IPS-11a (cell line): ENCODE measurements around the gene LPP.

Source experiments
- H3K4me3 ChIP-seq: one replicate; pipeline ENCODE4 v1.5.1; 2013; ENCODE audit warnings: low read depth, low read length, control low read depth

The LPP gene

GRCh38 chr3:188135271-188135670 lies 18.7 kb upstream of the LPP start:
- H3K4me3 ChIP-seq = no peak overlapping the region

- no peak overlapping the region for H3K4me3 ChIP-seq
Observed at GRCh38 chr3:188137051-188137450, 16.9 kb upstream of the LPP start.

- H3K4me3 ChIP-seq = no peak overlapping the region
Observed at GRCh38 chr3:188139466-188139865, 14.5 kb upstream of the LPP start.

DNA sequence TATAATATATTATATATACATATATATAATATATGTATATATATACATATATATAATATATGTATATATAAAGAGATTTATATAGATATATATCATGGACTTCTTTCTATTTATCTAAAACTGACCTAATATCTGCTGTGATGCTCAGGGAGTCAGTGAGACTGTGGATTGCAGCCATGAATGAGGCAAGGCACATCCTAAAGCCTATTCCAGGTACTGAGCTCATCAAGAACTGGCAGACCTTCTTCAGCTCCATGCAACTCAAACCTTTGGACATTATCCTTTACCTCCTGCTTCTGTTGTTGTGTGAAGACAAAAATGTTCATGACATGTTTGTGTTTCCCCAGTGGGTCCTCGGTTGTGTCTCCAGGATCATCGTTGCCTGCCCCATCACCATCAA lies 7.7 kb upstream of the LPP start:
- no peak overlapping the region for H3K4me3 ChIP-seq

DNA sequence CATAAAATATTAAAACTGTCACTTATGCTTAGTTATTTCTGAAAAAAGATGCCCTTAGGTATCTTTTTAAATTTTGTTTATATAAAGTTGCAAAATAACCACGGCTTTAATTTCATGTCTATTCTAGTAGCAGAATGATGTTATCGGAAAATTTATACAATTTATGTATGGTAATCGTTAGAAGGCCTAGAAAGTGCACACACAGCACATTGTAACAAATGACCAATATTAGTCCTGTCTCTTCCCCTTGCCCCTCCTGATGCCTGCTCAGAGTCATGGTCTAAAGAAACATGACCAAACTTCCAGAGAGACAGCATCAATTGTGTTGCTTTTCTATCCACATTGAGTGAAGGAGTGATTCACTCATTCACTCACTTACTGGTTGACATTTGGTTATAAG lies 6.2 kb upstream of the LPP start:
- no peak overlapping the region for H3K4me3 ChIP-seq

- H3K4me3 ChIP-seq = no peak overlapping the region
Observed at GRCh38 chr3:188148318-188148717, 5.6 kb upstream of the LPP start.

DNA sequence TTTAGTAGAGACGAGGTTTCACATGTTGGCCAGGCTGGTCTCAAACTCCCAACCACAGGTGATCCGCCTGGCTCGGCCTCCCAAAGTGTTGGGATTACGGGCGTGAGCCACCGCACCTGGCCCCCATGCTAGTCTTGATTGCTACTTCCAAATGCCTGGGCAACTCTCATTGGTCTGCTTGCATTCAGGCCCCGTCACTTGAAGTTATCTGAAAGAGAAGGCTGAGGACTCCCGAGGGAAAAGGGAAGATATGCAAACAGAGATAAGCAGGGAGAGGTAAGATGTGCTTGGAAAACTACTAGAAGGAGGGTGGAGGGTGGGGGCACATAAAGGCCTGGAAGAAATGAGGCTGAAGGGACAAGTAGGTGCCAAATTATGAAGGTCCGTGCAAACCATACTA lies 4.4 kb upstream of the LPP start:
- no peak overlapping the region for H3K4me3 ChIP-seq

- H3K4me3 ChIP-seq = no peak overlapping the region
Observed at GRCh38 chr3:188150982-188151381, 3.0 kb upstream of the LPP start.

DNA sequence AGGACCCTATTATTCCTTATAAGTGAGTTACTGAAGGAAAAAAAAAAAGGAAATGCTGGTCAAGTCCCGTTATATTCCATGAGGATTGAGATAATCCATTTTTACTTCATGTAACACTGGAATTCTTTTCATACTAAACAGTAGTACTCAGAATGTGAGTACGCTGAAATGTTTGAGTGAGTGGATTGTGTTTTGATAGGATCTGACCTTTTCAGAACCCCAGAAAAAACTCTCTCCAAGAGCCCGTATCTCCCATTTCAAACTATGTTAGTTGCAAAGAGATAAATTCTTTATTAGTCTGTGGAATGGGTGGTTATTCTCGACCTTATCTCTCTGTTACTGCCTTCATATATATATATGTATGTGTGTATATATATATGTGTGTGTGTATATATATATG lies 2.5 kb upstream of the LPP start:
- no peak overlapping the region for H3K4me3 ChIP-seq

DNA sequence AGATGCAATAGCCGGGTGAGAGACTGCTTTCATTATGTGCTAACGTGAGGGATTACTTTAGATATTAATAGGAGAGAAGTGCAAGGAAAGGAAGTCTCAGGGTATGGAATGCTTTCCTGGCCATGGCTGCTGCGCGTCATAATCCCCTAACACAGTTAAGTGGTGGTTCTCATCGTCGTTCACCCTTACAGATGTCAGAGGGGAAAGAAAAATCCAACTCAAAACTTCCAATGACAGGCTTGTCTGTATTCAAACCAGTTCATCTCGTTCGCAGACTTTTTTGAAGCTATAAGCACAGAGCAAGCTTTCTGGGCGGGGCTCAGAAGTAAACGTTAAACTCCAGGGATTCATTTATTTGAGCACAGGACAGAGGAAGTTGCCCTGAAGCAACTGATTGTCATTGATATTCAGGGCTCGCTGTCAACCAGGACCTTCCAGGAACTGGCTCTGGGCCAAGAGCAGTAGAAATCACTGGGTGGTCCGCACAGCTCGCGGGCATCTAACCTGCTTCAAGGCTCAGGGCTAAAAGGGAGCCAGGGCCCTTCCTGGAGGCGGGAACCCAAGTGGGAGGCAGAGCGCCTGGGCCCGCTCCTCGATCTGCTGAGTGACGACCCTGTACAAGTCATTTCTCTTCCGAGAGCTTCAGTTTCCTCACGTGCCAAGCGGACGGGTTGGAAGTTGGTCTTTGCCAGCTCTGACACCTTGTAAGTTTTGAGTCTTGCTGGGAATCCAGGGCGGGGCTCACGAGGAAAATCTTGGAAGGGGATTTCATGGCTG lies 1.1 kb upstream of the LPP start:
- peak overlapping the region; percentile 52 for H3K4me3 ChIP-seq

GRCh38 chr3:188153437-188154013 lies 432 bp upstream of the LPP start:
- peak overlapping the region; percentile 52 for H3K4me3 ChIP-seq

DNA sequence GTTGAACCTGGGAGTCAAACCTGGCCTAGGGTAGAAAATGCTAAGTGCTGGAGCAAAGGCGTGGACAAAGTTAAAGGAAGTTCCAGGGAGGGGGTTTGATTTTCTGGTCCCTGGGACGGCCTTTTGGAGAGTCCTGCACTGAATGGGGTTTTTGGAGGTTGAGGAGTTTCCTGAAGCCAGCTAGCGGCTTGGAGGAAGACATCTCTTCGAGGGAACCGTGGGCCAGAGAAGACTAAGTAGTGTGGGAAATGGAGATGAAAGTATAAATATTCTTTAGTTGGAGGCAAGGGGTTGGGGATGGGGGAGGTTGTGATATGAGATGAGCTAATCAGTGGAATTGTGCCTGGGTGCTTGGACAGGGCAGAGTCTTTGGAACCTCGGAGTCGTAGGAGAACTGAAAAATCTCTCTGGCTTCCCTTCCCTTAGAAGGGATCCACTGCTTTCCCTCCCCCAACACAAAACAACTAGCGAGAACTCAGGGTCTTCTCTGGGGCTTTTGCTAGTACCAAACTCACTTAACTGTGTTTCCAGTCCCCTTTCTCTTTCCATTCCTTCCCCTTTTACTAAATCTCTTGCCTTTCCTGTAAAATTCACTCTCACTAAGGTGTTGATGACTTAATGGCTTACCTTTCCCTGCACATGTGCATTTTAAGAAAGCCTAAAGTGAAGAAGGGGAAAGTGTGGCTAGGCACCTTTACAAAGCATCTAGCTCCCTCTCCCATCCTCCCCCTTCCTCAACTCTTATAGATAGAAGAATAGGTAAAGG lies 1.0 kb downstream of the LPP start:
- H3K4me3 ChIP-seq = peak overlapping the region; percentile 60

GRCh38 chr3:188156056-188156455 lies 2.1 kb downstream of the LPP start:
- no peak overlapping the region for H3K4me3 ChIP-seq

DNA sequence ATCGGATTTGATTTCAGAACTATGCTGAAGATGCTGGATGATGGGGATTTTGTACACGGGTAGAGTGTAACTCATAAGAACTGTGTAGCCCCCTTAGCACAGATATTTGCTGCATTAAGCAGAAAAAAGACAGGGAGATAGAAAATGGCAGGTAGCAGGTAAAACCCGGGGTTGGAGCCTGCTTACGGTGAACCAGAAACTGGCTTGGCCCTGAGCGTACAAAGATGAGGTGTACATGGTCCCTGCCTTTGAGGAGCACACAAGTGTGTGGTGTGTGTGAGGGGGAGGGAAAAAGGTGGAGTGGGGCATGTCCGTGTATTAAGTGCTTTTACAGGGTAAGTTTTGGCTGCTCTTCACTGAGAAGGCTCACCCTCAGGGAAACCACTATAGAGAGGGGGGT lies 3.5 kb downstream of the LPP start:
- no peak overlapping the region for H3K4me3 ChIP-seq

GRCh38 chr3:188157971-188158370 lies 4.0 kb downstream of the LPP start:
- H3K4me3 ChIP-seq = no peak overlapping the region

DNA sequence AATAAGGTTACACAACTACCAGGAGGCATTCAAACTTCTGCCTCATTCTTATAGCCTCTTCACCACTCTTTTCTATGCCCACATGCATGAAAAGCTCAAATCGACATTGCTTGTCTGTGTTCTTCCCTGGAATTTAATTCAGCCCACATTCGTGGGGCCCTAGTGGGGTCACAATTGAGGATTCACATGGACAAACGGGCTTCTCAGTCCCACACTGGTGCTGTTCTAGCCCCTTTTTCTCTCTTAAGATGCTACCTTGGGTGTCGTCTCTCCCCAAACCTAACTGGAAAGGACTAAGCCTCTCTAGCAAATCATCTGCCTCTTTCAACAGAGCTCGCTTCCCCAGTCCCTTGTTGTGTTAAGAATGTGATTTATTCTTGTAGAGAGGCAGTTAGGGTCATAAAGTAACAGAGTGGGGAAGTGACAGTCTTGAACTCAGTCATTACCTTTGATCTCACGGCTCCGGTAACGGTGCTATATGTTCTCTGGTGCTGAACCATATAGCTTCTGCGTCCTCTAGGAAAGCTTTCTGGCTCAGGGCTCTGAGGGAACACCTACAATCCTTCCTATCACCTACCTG lies 4.9 kb downstream of the LPP start:
- H3K4me3 ChIP-seq = no peak overlapping the region

DNA sequence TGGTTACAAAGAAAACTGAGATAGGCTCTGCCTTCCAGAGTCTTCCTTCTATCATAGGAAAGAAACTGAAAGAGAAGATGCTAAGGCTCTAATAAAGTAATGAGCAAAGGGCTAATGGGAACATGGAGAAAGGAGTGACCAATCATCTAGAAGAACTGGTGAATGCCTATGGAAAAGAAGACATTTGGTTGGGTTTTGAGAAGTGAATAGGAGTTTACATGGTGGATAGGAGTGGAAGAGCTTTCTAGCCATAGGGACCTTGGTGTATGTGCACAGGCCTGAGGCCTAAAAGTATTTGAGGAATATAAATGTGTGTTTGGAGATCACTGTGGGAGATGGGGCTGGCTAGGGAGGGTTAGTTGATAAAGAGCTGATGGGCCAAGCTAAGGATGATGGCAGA lies 6.8 kb downstream of the LPP start:
- no peak overlapping the region for H3K4me3 ChIP-seq

- no peak overlapping the region for H3K4me3 ChIP-seq
Observed at GRCh38 chr3:188164248-188164687, 10.3 kb downstream of the LPP start.

GRCh38 chr3:188165596-188165995 lies 11.6 kb downstream of the LPP start:
- H3K4me3 ChIP-seq = no peak overlapping the region

DNA sequence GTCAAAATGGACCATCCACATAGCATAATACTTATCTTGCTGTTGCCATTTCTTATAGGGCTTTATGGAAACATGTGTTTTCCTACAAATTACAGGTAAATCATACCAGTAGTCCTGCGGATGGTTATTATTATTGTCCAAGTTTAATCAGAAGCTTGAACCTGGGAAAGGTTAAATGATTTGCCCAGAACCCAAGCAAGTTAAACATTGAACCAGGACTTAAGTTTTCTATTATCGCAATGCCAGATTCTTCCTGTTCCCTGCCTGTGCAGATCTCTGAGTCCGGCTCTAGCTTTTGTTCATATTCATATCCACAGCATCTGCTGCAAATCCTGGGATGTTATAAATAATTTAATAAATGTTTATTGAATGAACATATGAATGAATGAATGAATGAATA lies 12.5 kb downstream of the LPP start:
- H3K4me3 ChIP-seq = no peak overlapping the region

GRCh38 chr3:188168186-188168585 lies 14.2 kb downstream of the LPP start:
- H3K4me3 ChIP-seq = no peak overlapping the region

GRCh38 chr3:188168648-188169047 lies 14.7 kb downstream of the LPP start:
- no peak overlapping the region for H3K4me3 ChIP-seq
